NCI-H1092 treated with DMSO at 0.1 percent for 48 hours (cell line): ENCODE results near the gene S100P.
"Not testable (repeated sequence)": the region's sequence is repeated elsewhere in the genome, so short reads cannot be mapped to it uniquely, and the experiment has no call there.

Experiments used
- DNase-seq: peaks from one replicate; lab custom pipeline; 2025; lab: John Stamatoyannopoulos, UW

S100P gene

GRCh38 chr4:6724421-6725111 lies 30.9 kb downstream of the S100P start:
- no peak for DNase-seq

GRCh38 chr4:6725427-6725961 lies 31.8 kb downstream of the S100P start:
- DNase-seq = not testable (repeated sequence)

GRCh38 chr4:6727081-6727942 lies 33.6 kb downstream of the S100P start:
- no peak for DNase-seq

- DNase-seq = no peak
These were observed 34.2 kb downstream of the S100P start for GRCh38 chr4:6727943-6728250.

- DNase-seq = no peak
These were observed 34.8 kb downstream of the S100P start for GRCh38 chr4:6728320-6729029.

- no peak for DNase-seq
These were observed 37.1 kb downstream of the S100P start for GRCh38 chr4:6730603-6731317.

- DNase-seq = no peak
These were observed 37.6 kb downstream of the S100P start for GRCh38 chr4:6731318-6731675.

- no peak for DNase-seq
These were observed 38.1 kb downstream of the S100P start for GRCh38 chr4:6731780-6732179.

- no peak for DNase-seq
These were observed 39.0 kb downstream of the S100P start for GRCh38 chr4:6732441-6733357.

- no peak for DNase-seq
These were observed 39.9 kb downstream of the S100P start for GRCh38 chr4:6733358-6734164.

GRCh38 chr4:6734165-6734786 lies 40.6 kb downstream of the S100P start:
- DNase-seq = no peak

GRCh38 chr4:6739920-6740319 lies 46.2 kb downstream of the S100P start:
- DNase-seq = no peak

- no peak for DNase-seq
These were observed 46.7 kb downstream of the S100P start for GRCh38 chr4:6740347-6740746.

- DNase-seq = no peak
These were observed 48.8 kb downstream of the S100P start for GRCh38 chr4:6742507-6742906.

- no peak for DNase-seq
These were observed 49.3 kb downstream of the S100P start for GRCh38 chr4:6742989-6743388.
